ENCODE measurements around the gene C2CD5. TPM values are rescaled to one million over a fixed set of nuclear protein-coding genes. Genes with fewer than 3 reads are reported as not detected.

C2CD5 gene
- total RNA-seq, 1 experiment from 2014 or later = 35.4 TPM

GRCh38 chr12:22406627-22407026, 137.7 kb downstream of the C2CD5 start:
- peaks cover 3 to 8% of the 10 kb centered on the region in 2 experiments for H3K9me3 Mint-ChIP-seq
- peaks cover 2 to 4% of the 10 kb centered on the region in 2 experiments; a peak in 2 of 4 replicates for H3K4me1 Mint-ChIP-seq
- H3K36me3 Mint-ChIP-seq (ENCODE audit: insufficient read depth in 1 of 3, low read depth in 3 of 3) = peaks cover 0 to under 1% (median 0%) of the 10 kb centered on the region in 3 experiments; a peak in 2 of 7 replicates
- Histone ChIP-seq H2BK12ac (ENCODE audit: insufficient read length, low read depth, low read length) (no peak overlapping the region), H3K79me2 (ENCODE audit: insufficient read depth, low read length) (no peaks in the 10 kb centered on the region), H3K18ac (ENCODE audit: insufficient read length, low read depth, low read length) (no peak overlapping the region), H4K91ac (ENCODE audit: insufficient read length, low read depth, low read length) (no peak overlapping the region), H3K27ac (ENCODE audit: insufficient read length, low read depth, low read length) (no peak overlapping the region), H2BK15ac (ENCODE audit: low read depth, low read length) (no peak overlapping the region), H3K4me1 (ENCODE audit: insufficient read depth, low read length) (no peaks in the 10 kb centered on the region), H2BK20ac (ENCODE audit: low read depth, low read length, poor library complexity, severe bottlenecking) (no peak overlapping the region), H3K56ac (ENCODE audit: insufficient read length, low read depth, low read length) (no peak overlapping the region), H3T11ph (ENCODE audit: low read length) (no peak overlapping the region), H2AFZ (ENCODE audit: low read length) (no peak overlapping the region), H4K5ac (ENCODE audit: insufficient read length, low read depth, low read length) (no peak overlapping the region), H2BK5ac (ENCODE audit: insufficient read length, low read length) (no peak overlapping the region), H3K23me2 (ENCODE audit: insufficient read length, low read depth, low read length, poor library complexity, severe bottlenecking) (no peaks in the 10 kb centered on the region), H2BK120ac (ENCODE audit: low read depth, low read length, poor library complexity, severe bottlenecking) (no peak overlapping the region), H3K4me2 (ENCODE audit: insufficient read depth, insufficient read length, low read length) (no peak overlapping the region), H2AK5ac (ENCODE audit: insufficient read length, low read length) (no peak overlapping the region), H3K79me1 (ENCODE audit: insufficient read depth, low read depth, low read length, poor library complexity, severe bottlenecking) (no peaks in the 10 kb centered on the region), H3K14ac (ENCODE audit: insufficient read depth, low read length) (no peak overlapping the region), H3K27me3 (ENCODE audit: insufficient read depth, low read length) (no peaks in the 10 kb centered on the region), H3K9ac (ENCODE audit: extremely low read depth, insufficient read length, low read length) (no peak overlapping the region), H4K20me1 (ENCODE audit: control insufficient read depth, insufficient read depth, insufficient read length) (no peaks in the 10 kb centered on the region), H3K9me3 (ENCODE audit: control insufficient read depth, low read depth, low read length) (no peaks in the 10 kb centered on the region), H4K8ac (replicated peaks; ENCODE audit: insufficient read length, low read depth, low read length) (no peak overlapping the region), H3K23ac (ENCODE audit: insufficient read length, low read depth, low read length) (no peak overlapping the region), H3K4ac (ENCODE audit: low read depth, low read length) (no peak overlapping the region)
- H3K27me3 Mint-ChIP-seq (ENCODE audit: low read depth) = no peaks in the 10 kb centered on the region; the same call in 1 of the 2 replicates
- WGBS (ENCODE audit: extremely low coverage, insufficient read length, low lambda C conversion rate) = no CpG with 5 or more reads among the region's 1 CpG
- DNase-seq = no peak
- TF ChIP-seq CTCF (conservative IDR thresholded peaks at IDR 0.05) = no peak
- no peak overlapping the region for H3K4me3 Mint-ChIP-seq
- H3K27ac Mint-ChIP-seq = no peak overlapping the region
